Naive thymus-derived CD4-positive, alpha-beta T cell (primary cell): ENCODE results near the gene KRTAP3-2. TPM values are rescaled to one million over a fixed set of nuclear protein-coding genes. Genes with fewer than 3 reads are reported as not detected.

Experiments used
- ATAC-seq: fragments of 150-1000 bp; cut with Tn5 transposase; 2 replicates; pipeline ENCODE4 v1.10.0; 2021; ENCODE audit warnings: mild to moderate bottlenecking, moderate library complexity
- CTCF ChIA-PET: fragments of 350-600 bp; sonication (Branson Sonifier 250); formaldehyde crosslinking; loops from one replicate; lab custom pipeline; 2021; ENCODE audit warnings: antibody characterized with exemption; lab: Charles Lee
- POLR2A ChIA-PET: fragments of 350-600 bp; sonication (Branson Sonifier 250); formaldehyde crosslinking; loops from one replicate; lab custom pipeline; 2021; ENCODE audit warnings: antibody characterized with exemption, inconsistent platforms; lab: Charles Lee
- DNase-seq, 9 donors: peaks; one replicate each; pipeline versions ENCODE4 v3.0.0 to v3.0.0-alpha.2; 2020 to 2022; ENCODE audit warnings: mixed read lengths in 1 of 9
- H3K27ac ChIP-seq: one replicate; pipeline ENCODE4 v1.7.0; 2013; ENCODE audit warnings: mild to moderate bottlenecking, low read depth, low read length, moderate library complexity
- H3K27me3 ChIP-seq, 2 donors: one replicate each; pipeline ENCODE4 v1.7.0; 2013; ENCODE audit warnings: low read length in 2 of 2, mild to moderate bottlenecking in 2 of 2, moderate library complexity in 2 of 2; ENCODE audit not compliant: control insufficient read depth in 2 of 2, insufficient read depth in 2 of 2
- H3K36me3 ChIP-seq, 3 experiments: 1 replicate in 2 of 3; 2 replicates in 1 of 3; pipeline ENCODE4 v1.7.0; 2013; ENCODE audit warnings: low read length in 3 of 3, mild to moderate bottlenecking in 3 of 3, moderate library complexity in 1 of 3; ENCODE audit not compliant: insufficient read depth in 3 of 3, control insufficient read depth in 2 of 3
- H3K4me1 ChIP-seq, 2 donors: one replicate each; pipeline ENCODE4 v1.7.0; 2013; ENCODE audit warnings: low read length in 2 of 2, mild to moderate bottlenecking in 2 of 2, moderate library complexity in 1 of 2; ENCODE audit not compliant: control insufficient read depth in 2 of 2, insufficient read depth in 2 of 2
- H3K4me3 ChIP-seq: 2 replicates; pipeline ENCODE4 v1.7.0; 2013; ENCODE audit warnings: mild to moderate bottlenecking, low read length
- H3K9me3 ChIP-seq, 3 experiments: 1 replicate in 2 of 3; 2 replicates in 1 of 3; pipeline ENCODE4 v1.7.0; 2013; ENCODE audit warnings: low read length in 3 of 3; ENCODE audit not compliant: control insufficient read depth in 2 of 3
- H3K27ac Mint-ChIP-seq, 9 donors: one replicate each; pipeline ENCODE4 v1.8.0; 2020 to 2022; ENCODE audit warnings: mixed read lengths in 9 of 9, mild to moderate bottlenecking in 8 of 9, moderate library complexity in 5 of 9, inconsistent platforms in 2 of 9
- H3K27me3 Mint-ChIP-seq, 5 donors: one replicate each; pipeline ENCODE4 v1.8.0; 2021 to 2022; ENCODE audit warnings: mixed read lengths in 5 of 5, mild to moderate bottlenecking in 1 of 5
- H3K36me3 Mint-ChIP-seq, 5 donors: one replicate each; pipeline ENCODE4 v1.8.0; 2020 to 2022; ENCODE audit warnings: mixed read lengths in 5 of 5, mild to moderate bottlenecking in 3 of 5, inconsistent platforms in 1 of 5
- H3K4me1 Mint-ChIP-seq, 7 donors: one replicate each; pipeline ENCODE4 v1.8.0; 2020 to 2022; ENCODE audit warnings: mixed read lengths in 7 of 7, mild to moderate bottlenecking in 3 of 7, inconsistent platforms in 1 of 7
- H3K4me3 Mint-ChIP-seq, 10 donors: one replicate each; pipeline ENCODE4 v1.8.0; 2020 to 2022; ENCODE audit warnings: mild to moderate bottlenecking in 10 of 10, mixed read lengths in 10 of 10, moderate library complexity in 6 of 10, inconsistent platforms in 2 of 10
- H3K9me3 Mint-ChIP-seq, 11 donors: one replicate each; pipeline ENCODE4 v1.8.0; 2020 to 2022; ENCODE audit warnings: mixed read lengths in 11 of 11, mild to moderate bottlenecking in 4 of 11, inconsistent platforms in 1 of 11, moderate library complexity in 1 of 11
- intact Hi-C, 2 donors: fragments of 100-400 bp; cut with micrococcal nuclease; formaldehyde crosslinking; loops; one replicate each; pipeline ENCODE4 v1.15.1; 2023
- polyA plus RNA-seq, 2 donors: library from polyadenylated mRNA; unstranded; fragments of 300-500 nt; fragmentation: Illumina TruSeq; gene quantifications; one replicate each; pipeline ENCODE4 v1.2.3, GENCODE V29; 2021
- total RNA-seq, 6 experiments: library from RNA in 5 of 6; stranded (reverse) in 5 of 6; gene quantifications; 1 replicate in 5 of 6; 2 replicates in 1 of 6; pipeline ENCODE4 v1.2.3 and lab custom pipeline; 2021 to 2026

The KRTAP3-2 gene
- total and polyA plus RNA-seq, 7 experiments from 2014 or later: not detected

- no peak overlapping the region for H3K4me3 ChIP-seq
- H3K27ac ChIP-seq: no peak overlapping the region
- intact Hi-C loops: no loop called here
- no peak for DNase-seq
- no peaks in the 10 kb centered on the region for H3K36me3 Mint-ChIP-seq
- no peaks in the 10 kb centered on the region for H3K4me1 ChIP-seq
- no peaks in the 10 kb centered on the region for H3K27me3 ChIP-seq
- H3K9me3 Mint-ChIP-seq: peaks cover 0 to 1% (median 0%) of the 10 kb centered on the region in 11 donors
- H3K4me1 Mint-ChIP-seq: no peaks in the 10 kb centered on the region
- H3K27ac Mint-ChIP-seq: no peak overlapping the region
- POLR2A ChIA-PET: no interaction called here
- H3K9me3 ChIP-seq: no peaks in the 10 kb centered on the region
- CTCF ChIA-PET: no interaction called here
- H3K36me3 ChIP-seq: no peaks in the 10 kb centered on the region
- H3K27me3 Mint-ChIP-seq: peaks cover 50 to 80% (median 72%) of the 10 kb centered on the region in 5 donors
- ATAC-seq: no peak
- H3K4me3 Mint-ChIP-seq: no peak overlapping the region
Observed at GRCh38 chr17:40951011-40951622, 48.6 kb downstream of the KRTAP3-2 start.

- H3K27me3 ChIP-seq: no peaks in the 10 kb centered on the region
- ATAC-seq (no peak), DNase-seq (no peak)
- Mint-ChIP-seq H3K9me3 (peaks cover 0 to under 1% (median 0%) of the 10 kb centered on the region in 11 donors), H3K4me3 (no peak overlapping the region), H3K27me3 (peaks cover 54 to 77% (median 72%) of the 10 kb centered on the region in 5 donors), H3K4me1 (no peaks in the 10 kb centered on the region), H3K27ac (no peak overlapping the region), H3K36me3 (no peaks in the 10 kb centered on the region)
- no peak overlapping the region for H3K4me3 ChIP-seq
- no peaks in the 10 kb centered on the region for H3K4me1 ChIP-seq
- intact Hi-C loops: no loop called here
- no peaks in the 10 kb centered on the region for H3K36me3 ChIP-seq
- CTCF ChIA-PET: no interaction called here
- no peak overlapping the region for H3K27ac ChIP-seq
- POLR2A ChIA-PET: no interaction called here
- H3K9me3 ChIP-seq: no peaks in the 10 kb centered on the region
Observed at GRCh38 chr17:40950176-40950575, 49.5 kb downstream of the KRTAP3-2 start.

- no peak for ATAC-seq
- Histone ChIP-seq H3K36me3 (no peaks in the 10 kb centered on the region), H3K9me3 (no peaks in the 10 kb centered on the region), H3K4me3 (no peak overlapping the region), H3K27ac (no peak overlapping the region), H3K4me1 (no peaks in the 10 kb centered on the region), H3K27me3 (no peaks in the 10 kb centered on the region)
- H3K4me3 Mint-ChIP-seq: no peak overlapping the region
- DNase-seq: no peak
- peaks cover 0 to 2% (median 0%) of the 10 kb centered on the region in 11 donors for H3K9me3 Mint-ChIP-seq
- intact Hi-C loops: no loop called here
- ChIA-PET POLR2A (no interaction called here), CTCF (no interaction called here)
- no peak overlapping the region for H3K27ac Mint-ChIP-seq
- no peaks in the 10 kb centered on the region for H3K36me3 Mint-ChIP-seq
- H3K27me3 Mint-ChIP-seq: peaks cover 57 to 81% (median 67%) of the 10 kb centered on the region in 5 donors
- no peaks in the 10 kb centered on the region for H3K4me1 Mint-ChIP-seq
Observed at GRCh38 chr17:40949418-40949817, 50.3 kb downstream of the KRTAP3-2 start.

Other genes with a start within 250 kb of the KRTAP3-2 start
Only the 30 nearest of the 37 such genes appear.
- gene KRT28, start 199.9 kb downstream of the KRTAP3-2 start, total RNA-seq: not detected
- gene KRT28, start 199.9 kb downstream of the KRTAP3-2 start, polyA plus RNA-seq: not detected
- gene KRT10, start 177.3 kb downstream of the KRTAP3-2 start, total RNA-seq: 10 to 100 TPM; 23.8 to 43.4 (median 35.3) TPM
- 100 to 1,000 TPM; 143 to 189 TPM for gene KRT10, start 177.3 kb downstream of the KRTAP3-2 start, polyA plus RNA-seq
- gene KRT12, start 132.7 kb downstream of the KRTAP3-2 start, total RNA-seq: not detected
- not detected for gene KRT12, start 132.7 kb downstream of the KRTAP3-2 start, polyA plus RNA-seq
- gene KRT20, start 114.7 kb downstream of the KRTAP3-2 start, total RNA-seq: not detected
- gene KRT20, start 114.7 kb downstream of the KRTAP3-2 start, polyA plus RNA-seq: not detected
- under 1 TPM in 1 of 5 experiments, not detected in 4; 0.83 TPM for gene KRT23, start 62.3 kb downstream of the KRTAP3-2 start, total RNA-seq
- not detected for gene KRT23, start 62.3 kb downstream of the KRTAP3-2 start, polyA plus RNA-seq
- gene KRT39, start 33.0 kb downstream of the KRTAP3-2 start, total RNA-seq: not detected
- not detected for gene KRT39, start 33.0 kb downstream of the KRTAP3-2 start, polyA plus RNA-seq
- gene KRT40, start 15.6 kb downstream of the KRTAP3-2 start, total RNA-seq: not detected
- not detected for gene KRT40, start 15.6 kb downstream of the KRTAP3-2 start, polyA plus RNA-seq
- not detected for gene KRTAP3-3, start 5.7 kb downstream of the KRTAP3-2 start, total RNA-seq
- not detected for gene KRTAP3-3, start 5.7 kb downstream of the KRTAP3-2 start, polyA plus RNA-seq
- not detected for gene KRTAP3-1, start 9.2 kb upstream of the KRTAP3-2 start, total RNA-seq
- gene KRTAP3-1, start 9.2 kb upstream of the KRTAP3-2 start, polyA plus RNA-seq: not detected
- not detected for gene KRTAP1-5, start 27.3 kb upstream of the KRTAP3-2 start, total RNA-seq
- not detected for gene KRTAP1-5, start 27.3 kb upstream of the KRTAP3-2 start, polyA plus RNA-seq
- gene KRTAP1-4, start 30.3 kb upstream of the KRTAP3-2 start, total RNA-seq: not detected
- not detected for gene KRTAP1-4, start 30.3 kb upstream of the KRTAP3-2 start, polyA plus RNA-seq
- gene KRTAP1-3, start 35.0 kb upstream of the KRTAP3-2 start, total RNA-seq: not detected
- not detected for gene KRTAP1-3, start 35.0 kb upstream of the KRTAP3-2 start, polyA plus RNA-seq
- not detected for gene KRTAP1-1, start 41.5 kb upstream of the KRTAP3-2 start, total RNA-seq
- gene KRTAP1-1, start 41.5 kb upstream of the KRTAP3-2 start, polyA plus RNA-seq: not detected
- gene KRTAP2-1, start 47.4 kb upstream of the KRTAP3-2 start, total RNA-seq: not detected
- gene KRTAP2-1, start 47.4 kb upstream of the KRTAP3-2 start, polyA plus RNA-seq: not detected
- gene KRTAP2-2, start 55.3 kb upstream of the KRTAP3-2 start, total RNA-seq: not detected
- not detected for gene KRTAP2-2, start 55.3 kb upstream of the KRTAP3-2 start, polyA plus RNA-seq
- not detected for gene KRTAP2-3, start 60.2 kb upstream of the KRTAP3-2 start, total RNA-seq
- gene KRTAP2-3, start 60.2 kb upstream of the KRTAP3-2 start, polyA plus RNA-seq: not detected
- not detected for gene KRTAP2-4, start 66.0 kb upstream of the KRTAP3-2 start, total RNA-seq
- gene KRTAP2-4, start 66.0 kb upstream of the KRTAP3-2 start, polyA plus RNA-seq: not detected
- gene KRTAP4-7, start 84.2 kb upstream of the KRTAP3-2 start, total RNA-seq: not detected
- not detected for gene KRTAP4-7, start 84.2 kb upstream of the KRTAP3-2 start, polyA plus RNA-seq
- not detected for gene KRTAP4-8, start 98.2 kb upstream of the KRTAP3-2 start, total RNA-seq
- gene KRTAP4-8, start 98.2 kb upstream of the KRTAP3-2 start, polyA plus RNA-seq: not detected
- gene KRTAP4-16, start 102.3 kb upstream of the KRTAP3-2 start, total RNA-seq: not detected
- not detected for gene KRTAP4-16, start 102.3 kb upstream of the KRTAP3-2 start, polyA plus RNA-seq
- not detected for gene KRTAP4-9, start 105.5 kb upstream of the KRTAP3-2 start, total RNA-seq
- gene KRTAP4-9, start 105.5 kb upstream of the KRTAP3-2 start, polyA plus RNA-seq: not detected
- gene KRTAP4-11, start 118.5 kb upstream of the KRTAP3-2 start, total RNA-seq: not detected
- not detected for gene KRTAP4-11, start 118.5 kb upstream of the KRTAP3-2 start, polyA plus RNA-seq
- not detected for gene KRTAP4-12, start 124.3 kb upstream of the KRTAP3-2 start, total RNA-seq
- gene KRTAP4-12, start 124.3 kb upstream of the KRTAP3-2 start, polyA plus RNA-seq: not detected
- not detected for gene KRTAP4-6, start 140.6 kb upstream of the KRTAP3-2 start, total RNA-seq
- gene KRTAP4-6, start 140.6 kb upstream of the KRTAP3-2 start, polyA plus RNA-seq: not detected
- gene KRTAP4-5, start 149.9 kb upstream of the KRTAP3-2 start, total RNA-seq: not detected
- gene KRTAP4-5, start 149.9 kb upstream of the KRTAP3-2 start, polyA plus RNA-seq: not detected
- gene KRTAP4-4, start 160.8 kb upstream of the KRTAP3-2 start, total RNA-seq: not detected
- not detected for gene KRTAP4-4, start 160.8 kb upstream of the KRTAP3-2 start, polyA plus RNA-seq
- not detected for gene KRTAP4-3, start 168.3 kb upstream of the KRTAP3-2 start, total RNA-seq
- gene KRTAP4-3, start 168.3 kb upstream of the KRTAP3-2 start, polyA plus RNA-seq: not detected
- gene KRTAP4-2, start 178.3 kb upstream of the KRTAP3-2 start, total RNA-seq: not detected
- gene KRTAP4-2, start 178.3 kb upstream of the KRTAP3-2 start, polyA plus RNA-seq: not detected
- gene KRTAP4-1, start 185.0 kb upstream of the KRTAP3-2 start, total RNA-seq: not detected
- gene KRTAP4-1, start 185.0 kb upstream of the KRTAP3-2 start, polyA plus RNA-seq: not detected
- not detected for gene KRTAP9-1, start 190.0 kb upstream of the KRTAP3-2 start, total RNA-seq
- gene KRTAP9-1, start 190.0 kb upstream of the KRTAP3-2 start, polyA plus RNA-seq: not detected